ENCODE results near the gene BCKDHB. TPM values are rescaled to one million over a fixed set of nuclear protein-coding genes. Genes with fewer than 3 reads are reported as not detected.
"Not testable (repeated sequence)": the region's sequence is repeated elsewhere in the genome, so short reads cannot be mapped to it uniquely, and the experiment has no call there.

Gene BCKDHB
- total and polyA plus RNA-seq, 2 of the 4 experiments (the other 2 are of a cell fraction), result 11.2 to 11.8 TPM

DNA sequence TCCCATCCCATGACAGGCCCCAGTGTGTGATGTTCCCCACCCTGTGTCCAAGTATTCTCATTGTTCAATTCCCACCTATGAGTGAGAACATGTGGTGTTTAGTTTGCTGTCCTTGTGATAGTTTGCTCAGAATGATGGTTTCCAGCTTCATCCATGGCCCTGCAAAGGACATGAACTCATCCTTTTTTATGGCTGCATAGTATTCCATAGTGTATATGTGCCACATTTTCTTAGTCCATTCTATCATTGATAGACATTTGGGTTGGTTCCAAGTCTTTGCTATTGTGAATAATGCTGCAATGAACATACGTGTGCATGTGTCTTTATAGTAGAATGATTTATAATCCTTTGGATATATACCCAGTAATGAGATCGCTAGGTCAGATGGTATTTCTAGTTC is 132.3 kb downstream of the BCKDHB start:
- H3K56ac ChIP-seq (ENCODE audit: extremely low read depth, insufficient read depth, low read length); H2AK9ac ChIP-seq (replicated peaks; ENCODE audit: low read depth, low read length, poor library complexity); H3K79me1 ChIP-seq (ENCODE audit: low read depth in 1 of 2, low read length in 2 of 2); H4K8ac ChIP-seq (ENCODE audit: low read depth in 2 of 2, low read length in 2 of 2); H2AFZ ChIP-seq (replicated peaks; ENCODE audit: low read length, poor library complexity); H4K91ac ChIP-seq (ENCODE audit: insufficient read depth, low read depth, low read length); H3K4ac ChIP-seq (ENCODE audit: low read depth, low read length); H2BK5ac ChIP-seq (ENCODE audit: low read depth, low read length, poor library complexity, severe bottlenecking); H3K4me2 ChIP-seq (ENCODE audit: low read depth, low read length); H3K9me3 ChIP-seq (ENCODE audit: control insufficient read depth, insufficient read depth, low read length); H3K4me1 ChIP-seq (ENCODE audit: control insufficient read depth, insufficient read depth, low read length); H3K4me3 ChIP-seq (ENCODE audit: insufficient read depth, low read depth, low read length); H2BK15ac ChIP-seq (ENCODE audit: low read depth, low read length); H3K27ac ChIP-seq (ENCODE audit: insufficient read depth, low read length); H3K9me1 ChIP-seq (ENCODE audit: insufficient read depth, low read length); H2BK120ac ChIP-seq (ENCODE audit: low read depth, low read length); BruUV-seq (replicated peaks); H2AK5ac ChIP-seq (ENCODE audit: low read depth, low read length); H3K18ac ChIP-seq (ENCODE audit: low read depth, low read length); dilution Hi-C loops (cut with HindIII; ENCODE audit: low sequenced_read_pairs, unreplicated experiment); H3K9ac ChIP-seq (ENCODE audit: low read depth, low read length); in situ Hi-C loops (cut with MboI; ENCODE audit: low sequenced_read_pairs); H4K5ac ChIP-seq (ENCODE audit: low read depth, low read length); CTCF ChIA-PET; DNase-seq; POLR2A ChIA-PET (ENCODE audit: unreplicated experiment); H2BK20ac ChIP-seq (ENCODE audit: low read depth, low read length); H3K27me3 ChIP-seq (ENCODE audit: control insufficient read depth, insufficient read depth, low read length); H3K14ac ChIP-seq (replicated peaks; ENCODE audit: low read depth, low read length); H3K36me3 ChIP-seq (ENCODE audit: control insufficient read depth, insufficient read depth, low read length); H3K23ac ChIP-seq (ENCODE audit: low read depth, low read length); H4K20me1 ChIP-seq (ENCODE audit: insufficient read depth, low read length); ATAC-seq (ENCODE audit: low read depth): not testable (repeated sequence)
- intact Hi-C loops (cut with micrococcal nuclease), result loop anchor here (10.0 kb wide), 1 partner anchor 86 kb away; no protein-coding TSS in a partner anchor
- no CpG with 5 or more reads among the region's 2 CpGs for WGBS, 2 experiments (ENCODE audit: extremely low coverage in 2 of 2, insufficient read length in 1 of 2)

All from IMR-90 (cell line).